IPS-NIHi7 (cell line): ENCODE results near the gene RNF144B.
"Not testable (repeated sequence)": the region's sequence is repeated elsewhere in the genome, so short reads cannot be mapped to it uniquely, and the experiment has no call there.

ENCODE experiments used
- DNase-seq: peaks from one replicate; pipeline ENCODE4 v3.0.0; 2012; ENCODE audit warnings: mixed read lengths; ENCODE audit errors: extremely low spot score

The RNF144B gene

GRCh38 chr6:18406955-18407749 lies 20.0 kb downstream of the RNF144B start:
- no peak for DNase-seq

DNA sequence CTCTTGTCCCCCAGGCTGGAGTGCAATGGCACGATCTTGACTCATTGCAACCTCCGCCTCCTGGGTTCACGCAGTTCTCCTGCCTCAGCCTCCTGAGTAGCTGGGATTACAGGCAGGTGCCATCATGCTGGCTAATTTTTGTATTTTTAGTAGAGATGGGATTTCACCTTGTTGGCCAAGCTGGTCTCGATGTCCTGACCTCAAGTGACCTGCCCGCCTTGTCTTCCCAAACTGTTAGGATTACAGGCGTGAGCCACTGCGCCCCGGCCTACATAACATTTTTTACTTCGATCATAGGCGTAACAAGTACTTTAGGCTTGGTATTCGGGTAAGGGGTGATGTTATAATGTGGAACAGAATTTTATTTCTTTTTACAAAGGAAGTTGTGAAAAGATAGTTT lies 22.5 kb downstream of the RNF144B start:
- not testable (repeated sequence) for DNase-seq

- no peak for DNase-seq
Measured at GRCh38 chr6:18410412-18410811, 23.3 kb downstream of the RNF144B start.

GRCh38 chr6:18412068-18412467 lies 24.9 kb downstream of the RNF144B start:
- DNase-seq: no peak

DNA sequence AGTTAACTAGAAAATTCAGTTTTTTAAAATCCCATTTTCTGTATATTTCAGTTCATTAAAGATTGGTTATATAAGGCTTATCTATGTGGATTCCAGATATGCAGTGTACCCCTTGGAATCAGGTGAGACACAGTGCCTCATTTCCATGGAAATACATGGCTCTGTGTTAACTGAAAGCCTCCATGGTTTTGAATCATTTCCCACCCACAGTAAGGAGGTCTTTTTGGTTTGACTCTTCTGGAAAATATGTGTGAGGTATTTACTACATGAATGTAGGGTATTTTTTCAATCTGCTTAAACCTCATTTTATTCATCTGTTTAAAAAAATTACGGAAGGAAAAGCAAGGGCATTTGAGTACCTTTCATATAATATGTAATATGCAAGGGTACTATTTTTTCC lies 25.5 kb downstream of the RNF144B start:
- no peak for DNase-seq

- DNase-seq: no peak
Measured at GRCh38 chr6:18413381-18413780, 26.2 kb downstream of the RNF144B start.

DNA sequence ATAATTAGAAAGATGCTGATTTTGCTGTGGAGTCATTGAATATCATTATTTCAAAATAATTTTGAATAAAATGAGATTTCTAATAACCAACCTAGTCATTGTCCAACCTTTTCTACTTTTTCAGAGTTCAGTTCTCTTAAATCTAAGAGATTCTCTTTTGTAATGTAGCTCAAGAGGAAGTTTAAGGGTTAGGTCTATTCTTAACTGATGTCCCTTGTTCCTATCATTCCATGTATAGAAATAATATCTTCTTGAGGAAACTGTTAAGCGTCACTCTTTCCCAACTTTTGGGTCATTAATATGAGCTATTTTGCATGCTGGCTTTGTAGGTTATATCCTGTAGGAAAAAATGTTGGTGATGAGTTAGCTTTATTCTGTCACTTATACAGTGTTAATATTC lies 27.0 kb downstream of the RNF144B start:
- no peak for DNase-seq

DNA sequence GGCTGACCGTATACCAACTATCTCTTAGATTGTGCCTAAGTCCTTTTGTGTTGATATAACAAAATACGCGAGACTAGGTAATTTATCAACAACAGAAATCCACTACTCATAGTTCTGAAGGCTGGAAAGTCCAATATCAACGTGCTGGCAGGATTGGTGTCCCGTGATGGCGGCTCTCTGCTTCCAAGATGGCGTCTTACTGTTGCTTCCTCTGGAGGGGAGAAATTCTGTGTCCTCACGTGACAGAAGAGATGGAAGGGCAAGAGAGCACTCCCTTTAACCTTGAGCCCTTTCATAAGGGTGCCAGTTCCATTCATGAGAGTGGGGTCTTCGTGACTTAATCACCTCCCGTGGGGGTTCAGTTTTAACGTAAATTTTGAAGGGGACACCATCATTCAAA lies 28.1 kb downstream of the RNF144B start:
- no peak for DNase-seq

GRCh38 chr6:18415671-18416340 lies 28.7 kb downstream of the RNF144B start:
- no peak for DNase-seq

DNA sequence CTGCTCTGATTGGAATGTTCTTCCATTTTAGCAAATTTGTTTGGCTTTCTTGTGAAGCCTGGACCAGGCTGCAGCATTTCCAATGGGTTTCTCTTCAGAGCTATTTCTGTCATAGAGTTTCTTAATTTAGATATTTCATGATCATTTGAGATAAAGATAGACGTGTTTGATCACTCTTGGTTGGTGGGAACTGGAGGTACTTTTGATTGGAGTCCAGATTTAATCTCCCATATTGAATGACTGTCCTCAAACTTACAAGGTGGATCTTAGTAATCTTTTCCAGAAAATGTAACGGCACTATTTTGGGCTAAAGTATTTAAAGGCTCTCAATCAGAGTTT lies 29.2 kb downstream of the RNF144B start:
- no peak for DNase-seq

DNA sequence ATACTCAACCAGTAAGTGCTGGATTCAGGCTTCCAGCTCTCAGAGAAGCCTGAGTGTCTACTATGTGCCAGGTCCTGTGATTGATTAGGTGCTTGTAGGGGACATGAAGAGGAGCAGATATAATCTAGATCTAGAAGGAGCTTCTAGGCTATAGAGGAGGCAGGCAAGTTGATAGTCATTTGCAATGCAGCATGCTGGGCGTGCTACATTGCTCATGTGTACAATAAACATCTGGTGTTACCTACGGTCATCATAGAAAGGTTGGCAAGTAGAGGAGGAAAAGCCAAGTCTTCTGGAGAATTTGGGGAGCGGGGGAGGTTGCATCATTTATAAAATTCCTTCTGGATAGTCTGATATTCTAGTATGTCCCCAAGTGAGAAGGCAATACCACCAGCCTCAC lies 33.2 kb downstream of the RNF144B start:
- DNase-seq: no peak

GRCh38 chr6:18422136-18422535 lies 35.0 kb downstream of the RNF144B start:
- no peak for DNase-seq

GRCh38 chr6:18423426-18423825 lies 36.3 kb downstream of the RNF144B start:
- no peak for DNase-seq

- DNase-seq: no peak
Measured at GRCh38 chr6:18424201-18424600, 37.1 kb downstream of the RNF144B start.

- peak; percentile 12 for DNase-seq
Measured at GRCh38 chr6:18425218-18425617, 38.1 kb downstream of the RNF144B start.

GRCh38 chr6:18427296-18427695 lies 40.1 kb downstream of the RNF144B start:
- no peak for DNase-seq

- no peak for DNase-seq
Measured at GRCh38 chr6:18429655-18430297, 42.6 kb downstream of the RNF144B start.

DNA sequence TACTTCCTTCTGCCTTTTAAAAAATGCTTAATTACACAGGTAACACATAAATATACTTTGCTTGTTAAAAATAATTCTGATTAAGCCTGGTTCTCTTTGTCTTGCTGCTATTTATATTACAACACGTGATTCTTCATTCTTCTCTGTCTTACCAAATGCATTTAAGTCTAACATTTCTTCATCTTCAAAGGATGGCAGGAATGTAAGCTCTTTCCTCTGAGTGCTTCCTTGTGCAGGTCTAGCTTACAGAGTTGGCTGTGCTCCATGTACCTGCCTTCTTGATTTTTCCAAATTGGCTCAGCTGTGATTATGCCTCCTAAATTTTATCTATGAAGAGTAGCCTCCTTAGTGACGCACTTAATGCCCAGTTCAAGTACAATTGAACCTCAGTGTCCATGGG lies 44.4 kb downstream of the RNF144B start:
- DNase-seq: no peak

GRCh38 chr6:18432180-18432579 lies 45.0 kb downstream of the RNF144B start:
- DNase-seq: no peak

DNA sequence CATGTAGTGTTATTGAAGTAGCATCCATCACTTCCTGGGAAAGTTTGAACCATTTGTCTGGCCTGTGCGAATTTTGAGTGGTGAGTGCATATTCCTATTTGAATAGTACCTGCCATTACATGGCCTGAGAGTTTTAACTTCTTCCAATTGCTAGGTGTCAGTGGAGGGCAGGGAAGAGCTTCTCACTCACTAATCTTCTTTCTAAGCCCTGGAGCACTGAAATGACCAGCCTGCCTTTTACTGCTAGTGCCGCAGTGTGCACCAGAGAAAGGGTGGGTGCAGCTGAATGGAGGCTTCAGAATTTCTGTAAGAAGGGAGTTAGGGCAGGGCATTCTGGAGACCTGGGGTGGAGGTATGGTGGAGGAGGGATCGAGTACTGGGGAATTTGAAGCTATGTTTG lies 45.5 kb downstream of the RNF144B start:
- DNase-seq: no peak

DNA sequence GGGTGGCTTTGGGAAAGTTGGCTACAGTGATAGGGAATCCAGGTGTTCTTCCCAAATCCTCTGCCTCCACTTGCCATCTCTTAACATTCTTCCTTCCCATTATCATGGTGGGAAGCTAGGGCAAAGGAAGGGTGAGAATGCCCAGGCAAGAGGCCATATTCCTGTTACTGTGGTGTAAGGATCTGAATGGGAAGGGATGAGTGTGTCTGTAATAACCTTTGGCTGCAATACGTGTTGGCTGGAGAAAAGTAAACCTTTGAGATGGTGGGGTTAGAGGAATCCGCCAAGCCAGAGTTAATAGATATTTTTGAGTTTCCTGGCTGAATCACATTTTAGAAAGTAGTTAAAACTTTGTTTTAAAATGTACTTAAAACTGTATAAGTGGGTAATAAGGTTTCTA lies 45.9 kb downstream of the RNF144B start:
- no peak for DNase-seq

DNA sequence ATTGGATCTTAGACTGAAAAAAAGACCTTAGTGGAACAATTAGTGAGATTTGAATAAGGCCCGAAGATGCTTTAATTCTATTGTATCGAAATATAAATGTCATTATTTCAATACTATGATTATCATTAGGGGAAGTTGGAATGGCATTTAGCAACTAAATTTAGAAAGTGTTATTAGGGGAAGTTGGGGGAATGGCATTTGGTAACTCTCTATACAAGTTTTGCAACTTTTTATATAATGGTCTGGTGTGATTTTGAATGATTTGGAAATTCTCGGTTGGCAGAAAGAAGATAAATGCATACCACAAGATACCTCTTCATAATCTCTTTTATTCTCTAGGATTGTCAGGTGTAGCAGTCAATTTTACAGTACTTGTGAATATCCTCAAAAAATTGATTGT lies 49.2 kb downstream of the RNF144B start:
- no peak for DNase-seq

DNA sequence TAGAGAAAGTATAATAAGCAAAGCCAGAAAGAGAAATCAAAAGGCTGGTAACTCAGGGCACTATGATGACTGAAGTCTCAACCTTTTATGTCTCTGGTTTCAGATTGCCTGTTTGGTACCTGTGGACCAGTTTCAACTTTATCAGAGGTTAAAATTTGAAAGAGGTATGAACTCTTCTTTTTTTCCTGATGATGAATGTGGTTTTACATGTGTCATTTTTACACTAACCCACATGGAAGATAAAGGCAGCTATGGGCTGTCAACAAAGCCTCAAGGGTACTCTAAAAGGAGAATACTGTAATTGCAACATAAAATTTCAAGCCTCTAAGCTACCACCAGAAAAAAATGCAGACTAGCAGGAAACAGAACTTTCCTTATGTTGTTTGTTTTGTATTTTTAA lies 52.4 kb downstream of the RNF144B start:
- no peak for DNase-seq
